GM12801 (cell line): ENCODE measurements around the gene DUSP1.

Source experiments
- TF ChIP-seq, protein P1 (sequence below): IDR thresholded peaks from one replicate; pipeline ENCODE4 v1.5.1; 2011; ENCODE audit warnings: control low read depth; ENCODE audit not compliant: insufficient read length; ENCODE audit errors: extremely low read depth

The DUSP1 gene

DNA sequence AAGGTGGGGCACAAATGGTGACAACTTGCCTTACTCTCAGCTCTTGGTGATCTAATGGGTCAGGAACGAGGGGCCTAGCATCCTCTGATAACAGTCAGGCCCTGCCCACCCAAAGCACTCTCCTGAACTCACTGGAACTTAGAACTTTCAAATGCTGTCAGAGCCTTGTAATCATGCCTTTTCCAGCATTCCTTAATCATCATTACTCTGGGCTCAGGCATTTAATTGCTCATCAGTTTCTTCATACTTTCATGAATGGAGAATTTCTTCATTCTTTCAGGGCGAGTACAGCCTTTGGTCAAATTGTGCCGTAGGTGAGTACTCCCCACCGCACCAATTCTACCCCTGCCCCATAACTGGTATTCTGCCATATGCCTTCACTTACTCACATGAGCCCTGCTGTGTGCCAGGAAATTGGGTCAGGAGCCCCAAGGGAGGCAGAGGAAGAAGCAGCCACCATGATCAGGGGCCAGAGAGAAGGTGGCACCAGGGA lies 30.2 kb upstream of the DUSP1 start:
- TF ChIP-seq, protein P1, sequence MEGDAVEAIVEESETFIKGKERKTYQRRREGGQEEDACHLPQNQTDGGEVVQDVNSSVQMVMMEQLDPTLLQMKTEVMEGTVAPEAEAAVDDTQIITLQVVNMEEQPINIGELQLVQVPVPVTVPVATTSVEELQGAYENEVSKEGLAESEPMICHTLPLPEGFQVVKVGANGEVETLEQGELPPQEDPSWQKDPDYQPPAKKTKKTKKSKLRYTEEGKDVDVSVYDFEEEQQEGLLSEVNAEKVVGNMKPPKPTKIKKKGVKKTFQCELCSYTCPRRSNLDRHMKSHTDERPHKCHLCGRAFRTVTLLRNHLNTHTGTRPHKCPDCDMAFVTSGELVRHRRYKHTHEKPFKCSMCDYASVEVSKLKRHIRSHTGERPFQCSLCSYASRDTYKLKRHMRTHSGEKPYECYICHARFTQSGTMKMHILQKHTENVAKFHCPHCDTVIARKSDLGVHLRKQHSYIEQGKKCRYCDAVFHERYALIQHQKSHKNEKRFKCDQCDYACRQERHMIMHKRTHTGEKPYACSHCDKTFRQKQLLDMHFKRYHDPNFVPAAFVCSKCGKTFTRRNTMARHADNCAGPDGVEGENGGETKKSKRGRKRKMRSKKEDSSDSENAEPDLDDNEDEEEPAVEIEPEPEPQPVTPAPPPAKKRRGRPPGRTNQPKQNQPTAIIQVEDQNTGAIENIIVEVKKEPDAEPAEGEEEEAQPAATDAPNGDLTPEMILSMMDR, result no peak

DNA sequence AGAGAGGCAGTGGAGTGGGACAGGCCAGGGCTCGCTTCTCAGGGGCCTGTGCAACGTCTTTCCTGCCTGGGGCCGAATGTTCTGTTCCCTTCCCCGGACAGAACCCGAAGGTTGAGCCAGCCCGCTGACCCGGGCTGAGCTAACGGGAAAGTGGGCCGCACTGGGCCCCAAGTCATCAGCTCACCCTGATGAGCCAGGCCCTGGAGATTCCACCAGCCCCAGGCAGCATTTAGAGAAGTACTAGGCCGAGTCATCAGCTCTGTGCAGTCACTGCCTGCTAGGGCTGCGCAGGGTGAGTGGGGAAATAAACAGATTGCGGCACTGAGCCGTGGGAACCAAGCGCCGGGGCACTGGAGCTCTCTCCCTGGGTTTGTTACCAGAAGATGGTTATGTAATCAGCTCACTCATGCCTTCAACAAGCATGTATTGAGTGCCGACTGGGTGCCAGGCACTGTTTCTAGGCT lies 29.1 kb upstream of the DUSP1 start:
- TF ChIP-seq, protein P1, result no peak

DNA sequence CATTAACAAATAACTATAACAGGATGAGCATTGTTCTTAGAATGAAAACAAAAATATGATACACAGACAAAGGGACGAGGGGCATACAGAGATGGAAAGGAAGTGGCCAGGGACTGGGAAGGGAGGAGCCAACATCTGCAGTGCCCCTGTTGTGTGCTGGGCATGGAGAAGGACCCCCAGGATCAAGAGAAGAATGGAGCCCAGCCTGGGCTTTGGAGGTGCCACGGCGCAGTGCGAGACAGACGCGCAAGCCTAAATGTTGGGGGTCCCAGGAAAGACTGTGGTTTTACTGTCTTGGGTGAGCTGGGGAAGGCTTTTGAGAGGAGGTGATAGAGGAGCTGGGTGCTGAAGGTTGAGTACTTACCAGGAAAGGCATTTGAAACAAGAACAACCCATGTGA lies 28.4 kb upstream of the DUSP1 start:
- TF ChIP-seq, protein P1, result no peak

DNA sequence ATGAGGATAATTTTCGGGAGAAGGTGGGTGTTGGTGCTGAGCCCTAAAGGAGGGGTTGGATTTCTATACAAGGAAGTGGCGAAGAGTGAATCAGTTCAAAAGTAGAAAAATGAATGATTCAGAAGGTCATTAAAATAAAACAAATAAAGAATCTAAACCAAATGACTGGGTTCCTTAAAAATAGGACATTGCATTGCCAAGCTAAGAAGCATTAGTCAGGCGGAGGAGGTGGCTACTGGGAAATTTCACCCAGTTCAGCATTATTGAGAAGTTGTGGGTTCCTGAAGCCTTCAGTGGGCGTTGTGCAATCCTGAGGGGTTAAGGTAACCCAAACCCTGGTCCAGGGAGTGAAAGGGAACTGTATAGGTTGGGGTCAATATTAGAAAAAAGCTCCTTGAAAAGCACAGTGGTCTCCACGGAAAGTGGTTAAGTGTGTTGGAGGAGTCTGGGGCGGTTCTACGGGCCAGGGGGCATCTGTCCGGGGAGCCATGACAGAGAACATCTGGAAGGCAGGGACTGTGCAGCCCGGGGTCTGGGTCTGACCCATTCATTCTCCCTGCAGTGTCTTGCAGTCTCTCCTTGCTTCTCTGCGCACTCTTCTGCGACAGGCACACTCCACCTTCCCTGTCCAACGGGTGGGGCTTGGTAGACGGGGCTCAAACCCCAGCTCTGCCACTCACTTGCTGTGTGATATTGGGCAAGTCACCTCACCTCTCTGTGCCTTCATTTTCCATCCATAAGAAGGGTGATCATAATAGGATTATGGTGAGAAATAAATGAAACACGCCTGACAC lies 27.6 kb upstream of the DUSP1 start:
- TF ChIP-seq, protein P1, result no peak

DNA sequence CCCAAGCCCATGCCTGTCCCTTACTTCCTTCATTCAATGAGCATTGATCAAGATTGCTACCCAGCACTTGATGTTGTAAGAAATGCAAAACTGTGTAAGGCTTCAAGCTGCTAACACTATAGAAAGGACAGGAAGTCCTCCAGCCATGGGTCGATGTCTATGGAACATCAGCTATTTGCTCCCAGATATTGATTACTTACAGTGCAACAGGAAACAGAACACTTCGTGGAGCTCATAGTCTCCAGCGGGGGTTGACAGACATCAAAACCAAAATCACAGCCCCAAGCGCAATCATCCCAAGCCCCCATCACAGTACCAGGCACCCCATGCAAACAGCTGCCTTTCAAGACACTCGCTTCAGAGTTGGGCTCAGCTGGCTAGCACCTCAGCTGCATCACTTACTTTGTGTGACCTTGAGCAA lies 26.8 kb upstream of the DUSP1 start:
- TF ChIP-seq, protein P1, result no peak

DNA sequence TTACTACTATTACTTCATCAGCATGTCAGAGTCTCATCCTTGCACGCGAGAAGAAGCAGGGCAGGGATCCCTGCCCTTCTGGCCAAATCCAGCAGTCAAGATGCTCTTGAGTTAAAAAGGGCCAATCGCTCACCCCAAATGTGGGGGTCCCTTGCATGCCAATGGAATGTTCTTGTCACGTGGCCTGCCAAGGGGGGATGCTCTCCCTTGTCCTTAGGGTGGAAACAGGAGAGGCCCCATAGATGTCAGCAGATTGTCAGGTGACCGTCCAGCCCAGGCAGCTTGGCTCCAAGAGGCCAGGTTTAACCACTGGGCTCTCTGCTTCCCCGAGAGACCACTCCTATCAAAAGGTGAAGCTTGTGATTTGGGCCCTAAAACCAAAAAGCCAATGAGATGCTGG lies 25.3 kb upstream of the DUSP1 start:
- TF ChIP-seq, protein P1, result no peak

DNA sequence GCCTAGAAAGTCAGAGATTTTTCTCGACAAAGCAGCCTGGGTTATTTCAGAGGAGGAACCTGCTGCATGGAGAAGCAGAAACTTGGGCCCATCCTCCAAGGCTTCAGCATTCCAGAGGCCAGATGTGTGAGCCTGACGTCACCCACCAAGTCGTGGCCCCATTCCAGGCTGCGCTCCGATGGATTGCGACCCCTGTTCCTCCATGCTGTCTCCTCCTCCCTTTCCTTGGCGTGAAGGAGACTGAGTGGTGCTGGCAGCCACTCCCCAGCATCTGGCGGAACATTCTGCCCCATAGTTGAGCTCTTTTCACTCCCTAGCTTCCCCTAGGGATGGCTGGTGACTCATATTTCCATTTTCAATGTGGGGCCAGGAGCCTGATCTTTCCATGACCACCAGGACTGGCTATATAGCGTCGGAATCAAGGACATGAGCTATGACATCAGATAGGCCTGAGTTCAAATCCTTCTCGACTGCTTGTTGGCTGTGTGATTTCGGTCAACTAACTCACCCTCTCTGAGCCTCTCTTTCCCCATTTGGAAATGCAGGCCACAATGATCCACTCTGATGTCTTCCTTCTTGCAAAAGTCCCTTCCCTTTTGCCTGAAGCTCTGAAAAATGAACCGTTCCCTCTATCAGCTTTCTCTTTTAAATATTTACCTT lies 24.5 kb upstream of the DUSP1 start:
- TF ChIP-seq, protein P1, result no peak
